ENCODE data around the gene TNS3. TPM values are rescaled to one million over a fixed set of nuclear protein-coding genes. Genes with fewer than 3 reads are reported as not detected.
"Not testable (repeated sequence)": the region's sequence is repeated elsewhere in the genome, so short reads cannot be mapped to it uniquely, and the experiment has no call there.

Gene TNS3
- total RNA-seq, 1 donor from 2014 or later = 42.4 TPM

GRCh38 chr7:47470567-47471357, 111.1 kb downstream of the TNS3 start:
- intact Hi-C loops (cut with micrococcal nuclease) = no loop called here
- ATAC-seq = no peak
- DNase-seq = no peak

- intact Hi-C loops (cut with micrococcal nuclease); DNase-seq; ATAC-seq: not testable (repeated sequence)
Observed at GRCh38 chr7:47469846-47470245, 112.1 kb downstream of the TNS3 start.

GRCh38 chr7:47466832-47467231, 115.1 kb downstream of the TNS3 start:
- ATAC-seq = no peak
- DNase-seq = no peak
- intact Hi-C loops (cut with micrococcal nuclease) = no loop called here

GRCh38 chr7:47465191-47465590, 116.7 kb downstream of the TNS3 start:
- intact Hi-C loops (cut with micrococcal nuclease) = no loop called here
- ATAC-seq (peak; percentile 82), DNase-seq (no peak)

- no peak for ATAC-seq
- intact Hi-C loops (cut with micrococcal nuclease) = no loop called here
- DNase-seq = no peak
Observed at GRCh38 chr7:47464266-47464665, 117.6 kb downstream of the TNS3 start.

GRCh38 chr7:47461746-47462145, 120.2 kb downstream of the TNS3 start:
- intact Hi-C loops (cut with micrococcal nuclease) = no loop called here
- no peak for ATAC-seq
- no peak for DNase-seq

GRCh38 chr7:47461161-47461560, 120.8 kb downstream of the TNS3 start:
- intact Hi-C loops (cut with micrococcal nuclease) = no loop called here
- ATAC-seq (peak; percentile 82), DNase-seq (peak; percentile 89)

- ATAC-seq = no peak
- intact Hi-C loops (cut with micrococcal nuclease) = no loop called here
- DNase-seq = no peak
Observed at GRCh38 chr7:47460251-47460989, 121.5 kb downstream of the TNS3 start.

GRCh38 chr7:47458486-47458885, 123.4 kb downstream of the TNS3 start:
- intact Hi-C loops (cut with micrococcal nuclease) = no loop called here
- ATAC-seq (no peak), DNase-seq (no peak)

- intact Hi-C loops (cut with micrococcal nuclease) = no loop called here
- ATAC-seq = peak; percentile 61
- peak; percentile 81 for DNase-seq
Observed at GRCh38 chr7:47458057-47458456, 123.9 kb downstream of the TNS3 start.

GRCh38 chr7:47456210-47456955, 125.5 kb downstream of the TNS3 start:
- intact Hi-C loops (cut with micrococcal nuclease) = no loop called here
- DNase-seq = no peak
- ATAC-seq = no peak

GRCh38 chr7:47455872-47456185, 126.1 kb downstream of the TNS3 start:
- intact Hi-C loops (cut with micrococcal nuclease) = no loop called here
- no peak for ATAC-seq

GRCh38 chr7:47454974-47455871, 126.7 kb downstream of the TNS3 start:
- DNase-seq (no peak), ATAC-seq (no peak)
- intact Hi-C loops (cut with micrococcal nuclease) = no loop called here

More at GRCh38 chr7:47455872-47456185, 126.1 kb downstream of the TNS3 start:
- DNase-seq = no peak

GRCh38 chr7:47454069-47454973, 127.6 kb downstream of the TNS3 start:
- ATAC-seq = peak; percentile 1
- DNase-seq = no peak
- intact Hi-C loops (cut with micrococcal nuclease) = no loop called here

- intact Hi-C loops (cut with micrococcal nuclease) = no loop called here
- ATAC-seq = peak; percentile 81
Observed at GRCh38 chr7:47453093-47454061, 128.5 kb downstream of the TNS3 start.

GRCh38 chr7:47452715-47453092, 129.2 kb downstream of the TNS3 start:
- DNase-seq = no peak
- intact Hi-C loops (cut with micrococcal nuclease) = no loop called here
- ATAC-seq = peak; percentile 65

More at GRCh38 chr7:47453093-47454061, 128.5 kb downstream of the TNS3 start:
- DNase-seq = peak; percentile 76

GRCh38 chr7:47452295-47452694, 129.6 kb downstream of the TNS3 start:
- intact Hi-C loops (cut with micrococcal nuclease) = no loop called here
- ATAC-seq = peak; percentile 28
- no peak for DNase-seq

Measured in left ventricle myocardium superior (tissue), 1 donor.